Activated B cell treated with CpG ODN at 0.5 μM for 24 hours (primary cell): ENCODE measurements around the gene TMEM132D. TPM values are rescaled to one million over a fixed set of nuclear protein-coding genes. Genes with fewer than 3 reads are reported as not detected.

Source experiments
- ATAC-seq: fragments of 200-7000 bp; cut with Tn5 transposase; one replicate; pipeline ENCODE4 v1.10.0; 2021; ENCODE audit warnings: low read depth, mild to moderate bottlenecking, moderate library complexity
- CTCF ChIA-PET: fragments of 350-600 bp; sonication (Branson Sonifier 250); formaldehyde crosslinking; loops from one replicate; lab custom pipeline; 2021; ENCODE audit warnings: antibody characterized with exemption; lab: Charles Lee
- POLR2A ChIA-PET: fragments of 350-600 bp; sonication (Branson Sonifier 250); formaldehyde crosslinking; loops from one replicate; lab custom pipeline; 2021; ENCODE audit warnings: antibody characterized with exemption; lab: Charles Lee
- DNase-seq: peaks from one replicate; pipeline ENCODE4 v3.0.0; 2022
- H3K27ac Mint-ChIP-seq: one replicate; pipeline ENCODE4 v1.8.0; 2020; ENCODE audit warnings: mixed read lengths
- H3K27me3 Mint-ChIP-seq: one replicate; pipeline ENCODE4 v1.8.0; 2021; ENCODE audit warnings: mixed read lengths
- H3K36me3 Mint-ChIP-seq: one replicate; pipeline ENCODE4 v1.8.0; 2021; ENCODE audit warnings: low read depth, mixed read lengths
- H3K4me1 Mint-ChIP-seq: one replicate; pipeline ENCODE4 v1.8.0; 2021; ENCODE audit warnings: mixed read lengths
- H3K4me3 Mint-ChIP-seq: one replicate; pipeline ENCODE4 v1.8.0; 2020; ENCODE audit warnings: mild to moderate bottlenecking, mixed read lengths
- H3K9me3 Mint-ChIP-seq: one replicate; pipeline ENCODE4 v1.8.0; 2020; ENCODE audit warnings: mixed read lengths
- intact Hi-C: fragments of 100-400 bp; cut with micrococcal nuclease; formaldehyde crosslinking; loops from one replicate; pipeline ENCODE4 v1.15.1; 2024
- total RNA-seq: library from RNA; stranded (reverse); gene quantifications from 2 replicates; pipeline ENCODE4 v1.2.3, GENCODE V29; 2022
- TF ChIP-seq, protein P1 (sequence below): fragments of 200-600 bp; IDR thresholded peaks from one replicate; pipeline ENCODE4 v1.8.0; 2022; ENCODE audit warnings: antibody characterized with exemption, mild to moderate bottlenecking

The TMEM132D gene
- total RNA-seq, 1 donor from 2014 or later = not detected

DNA sequence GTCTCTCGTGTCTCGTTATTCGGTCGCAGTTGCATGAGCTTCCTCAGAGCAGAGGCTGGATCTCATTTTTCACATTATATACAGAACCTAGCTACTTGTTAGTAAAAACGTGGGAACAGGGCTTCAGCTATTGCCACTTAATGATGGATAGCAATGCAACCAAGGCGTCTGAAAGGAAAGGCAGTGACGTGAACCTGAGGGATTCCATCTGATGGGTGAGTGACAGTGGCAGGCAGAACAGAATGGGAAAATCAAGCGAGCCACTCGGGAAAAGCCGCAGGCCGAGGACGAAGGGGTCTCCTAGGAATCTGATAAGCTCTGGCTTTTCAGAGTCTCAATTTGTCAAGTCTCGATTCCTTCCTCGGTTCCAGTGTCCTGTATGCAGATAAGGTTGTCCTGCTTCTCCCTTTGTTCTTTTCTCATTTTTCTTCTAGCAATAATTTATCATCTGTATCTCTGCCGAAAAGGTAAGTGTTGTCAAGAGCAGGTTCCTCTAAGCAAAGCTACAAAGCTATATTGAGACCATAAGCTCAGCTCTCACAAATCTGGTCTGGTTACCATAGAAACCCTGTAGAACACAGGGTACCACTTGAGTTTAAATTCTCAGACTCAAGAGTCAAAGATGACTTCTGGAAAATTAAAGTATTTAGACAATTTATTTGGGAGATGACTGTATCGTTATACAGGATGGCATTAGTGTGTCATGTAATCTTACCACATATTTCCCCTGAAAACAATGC, 633.9 kb downstream of the TMEM132D start:
- DNase-seq (no peak), ATAC-seq (no peak)
- intact Hi-C loops = no loop called here
- no peaks in the 10 kb centered on the region for H3K36me3 Mint-ChIP-seq
- POLR2A ChIA-PET = no interaction called here
- H3K4me3 Mint-ChIP-seq = no peak overlapping the region
- TF ChIP-seq, protein P1, sequence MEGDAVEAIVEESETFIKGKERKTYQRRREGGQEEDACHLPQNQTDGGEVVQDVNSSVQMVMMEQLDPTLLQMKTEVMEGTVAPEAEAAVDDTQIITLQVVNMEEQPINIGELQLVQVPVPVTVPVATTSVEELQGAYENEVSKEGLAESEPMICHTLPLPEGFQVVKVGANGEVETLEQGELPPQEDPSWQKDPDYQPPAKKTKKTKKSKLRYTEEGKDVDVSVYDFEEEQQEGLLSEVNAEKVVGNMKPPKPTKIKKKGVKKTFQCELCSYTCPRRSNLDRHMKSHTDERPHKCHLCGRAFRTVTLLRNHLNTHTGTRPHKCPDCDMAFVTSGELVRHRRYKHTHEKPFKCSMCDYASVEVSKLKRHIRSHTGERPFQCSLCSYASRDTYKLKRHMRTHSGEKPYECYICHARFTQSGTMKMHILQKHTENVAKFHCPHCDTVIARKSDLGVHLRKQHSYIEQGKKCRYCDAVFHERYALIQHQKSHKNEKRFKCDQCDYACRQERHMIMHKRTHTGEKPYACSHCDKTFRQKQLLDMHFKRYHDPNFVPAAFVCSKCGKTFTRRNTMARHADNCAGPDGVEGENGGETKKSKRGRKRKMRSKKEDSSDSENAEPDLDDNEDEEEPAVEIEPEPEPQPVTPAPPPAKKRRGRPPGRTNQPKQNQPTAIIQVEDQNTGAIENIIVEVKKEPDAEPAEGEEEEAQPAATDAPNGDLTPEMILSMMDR = no peak
- H3K27ac Mint-ChIP-seq = no peak overlapping the region
- no peaks in the 10 kb centered on the region for H3K4me1 Mint-ChIP-seq
- H3K9me3 Mint-ChIP-seq = peaks cover 8% of the 10 kb centered on the region
- CTCF ChIA-PET = no interaction called here
- no peaks in the 10 kb centered on the region for H3K27me3 Mint-ChIP-seq

DNA sequence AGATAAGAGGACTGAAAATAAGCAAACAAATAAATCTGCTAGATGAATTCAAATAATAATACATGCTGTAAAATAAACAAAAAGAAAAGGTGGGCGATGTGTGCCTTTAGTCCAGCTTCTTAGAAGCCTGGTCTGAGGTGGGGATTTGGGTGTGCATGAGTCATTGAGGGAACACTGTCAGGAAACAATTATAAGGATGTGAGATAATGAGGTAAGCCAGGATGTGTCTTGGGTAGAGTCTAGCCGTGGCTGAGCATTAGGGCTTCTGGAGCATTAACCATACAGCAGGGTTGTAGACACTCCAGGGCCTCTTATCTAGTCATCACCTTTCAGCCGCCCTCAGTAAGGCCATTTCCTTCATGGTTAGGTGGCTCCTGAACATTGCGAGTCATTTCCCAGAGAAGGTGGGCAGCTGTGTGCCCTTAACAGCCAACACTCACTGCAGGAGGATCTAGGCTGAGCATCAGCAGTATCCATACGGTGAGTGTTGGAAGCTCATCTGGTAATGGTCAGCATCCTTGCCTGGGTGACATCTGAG, 645.0 kb downstream of the TMEM132D start:
- POLR2A ChIA-PET = no interaction called here
- no peak for ATAC-seq
- CTCF ChIA-PET = no interaction called here
- no peaks in the 10 kb centered on the region for H3K36me3 Mint-ChIP-seq
- intact Hi-C loops = no loop called here
- no peaks in the 10 kb centered on the region for H3K4me1 Mint-ChIP-seq
- no peak overlapping the region for H3K4me3 Mint-ChIP-seq
- peaks cover 2% of the 10 kb centered on the region for H3K9me3 Mint-ChIP-seq
- TF ChIP-seq, protein P1 = no peak
- DNase-seq = no peak
- H3K27me3 Mint-ChIP-seq = no peaks in the 10 kb centered on the region
- no peak overlapping the region for H3K27ac Mint-ChIP-seq

DNA sequence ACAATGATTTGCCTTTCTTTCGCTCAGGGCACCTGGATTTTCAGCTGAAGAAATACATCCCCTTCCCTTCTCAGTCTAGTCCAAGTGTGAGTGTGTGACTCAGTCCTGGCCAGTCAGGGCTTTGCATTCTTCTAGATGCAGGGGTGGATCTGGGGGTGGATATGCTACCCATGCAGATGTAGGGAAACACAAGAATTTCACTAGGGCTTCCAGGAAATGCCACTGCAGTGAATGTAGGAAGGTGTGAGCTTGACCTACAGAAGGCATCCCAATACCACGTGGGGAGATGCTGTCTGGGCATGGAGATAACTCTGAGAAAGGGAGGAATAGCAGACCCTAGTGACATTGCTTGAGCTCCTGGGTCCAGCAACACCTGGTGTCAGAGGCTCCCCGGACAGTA, 646.3 kb downstream of the TMEM132D start:
- H3K36me3 Mint-ChIP-seq = no peaks in the 10 kb centered on the region
- TF ChIP-seq, protein P1 = no peak
- no peaks in the 10 kb centered on the region for H3K27me3 Mint-ChIP-seq
- DNase-seq (no peak), ATAC-seq (no peak)
- ChIA-PET POLR2A (no interaction called here), CTCF (no interaction called here)
- H3K27ac Mint-ChIP-seq = no peak overlapping the region
- no peak overlapping the region for H3K4me3 Mint-ChIP-seq
- H3K4me1 Mint-ChIP-seq = no peaks in the 10 kb centered on the region
- peaks cover 2% of the 10 kb centered on the region for H3K9me3 Mint-ChIP-seq
- intact Hi-C loops = no loop called here

DNA sequence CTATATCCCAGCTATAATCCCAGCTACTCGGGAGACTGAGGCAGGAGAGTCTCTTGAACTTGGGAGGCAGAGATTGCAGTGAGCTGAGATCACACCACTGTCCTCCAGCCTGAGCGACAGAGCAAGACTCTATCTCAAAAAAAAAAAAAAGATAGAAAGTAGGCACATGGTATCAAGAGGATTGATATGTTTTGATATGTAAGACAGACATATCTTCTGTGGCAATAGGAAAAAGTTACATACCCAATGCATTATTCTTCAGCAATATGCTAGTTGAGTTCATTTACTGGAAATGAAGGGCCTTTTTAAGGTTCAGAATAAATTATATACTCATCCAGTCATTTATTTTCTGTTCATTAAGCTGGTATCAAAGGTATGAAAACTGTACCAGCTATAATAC, 657.2 kb downstream of the TMEM132D start:
- Mint-ChIP-seq H3K9me3 (peaks cover 5% of the 10 kb centered on the region), H3K4me1 (no peaks in the 10 kb centered on the region), H3K27me3 (no peaks in the 10 kb centered on the region), H3K36me3 (no peaks in the 10 kb centered on the region), H3K4me3 (no peak overlapping the region), H3K27ac (no peak overlapping the region)
- ATAC-seq = no peak
- intact Hi-C loops = no loop called here
- ChIA-PET POLR2A (no interaction called here), CTCF (no interaction called here)
- no peak for DNase-seq
- TF ChIP-seq, protein P1 = no peak

DNA sequence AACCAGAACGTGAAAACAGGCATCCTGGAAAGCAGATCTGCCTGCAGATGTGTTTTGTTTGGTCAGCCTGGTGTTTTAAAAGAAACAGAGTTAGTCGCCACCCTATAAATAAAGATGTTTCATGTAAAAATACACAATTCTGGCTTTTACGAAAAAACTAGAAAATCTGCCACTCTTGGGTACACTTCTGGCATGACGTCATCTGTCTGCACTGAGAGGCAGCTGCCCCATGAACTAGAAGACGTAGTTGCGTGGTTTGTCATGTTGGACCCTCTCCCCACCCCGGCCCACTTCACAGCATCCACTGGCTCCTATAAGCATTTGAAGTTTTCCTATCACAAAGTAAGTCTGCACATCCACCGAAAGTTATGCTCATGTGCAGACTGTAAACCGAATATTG, 658.1 kb downstream of the TMEM132D start:
- intact Hi-C loops = no loop called here
- DNase-seq (no peak), ATAC-seq (no peak)
- Mint-ChIP-seq H3K4me1 (no peaks in the 10 kb centered on the region), H3K36me3 (no peaks in the 10 kb centered on the region), H3K27me3 (no peaks in the 10 kb centered on the region), H3K9me3 (peaks cover 5% of the 10 kb centered on the region), H3K4me3 (no peak overlapping the region), H3K27ac (no peak overlapping the region)
- ChIA-PET POLR2A (no interaction called here), CTCF (no interaction called here)
- TF ChIP-seq, protein P1 = no peak
